ENCODE results near the gene PCSK6. TPM values are rescaled to one million over a fixed set of nuclear protein-coding genes. Genes with fewer than 3 reads are reported as not detected.

PCSK6 gene
- total RNA-seq, 1 experiment from 2014 or later, result 2.9 TPM

- no peak for DNase-seq (ENCODE audit: low spot score)
- no peaks in the 10 kb centered on the region for H3K9me3 Mint-ChIP-seq
- no peak overlapping the region for H3K4me3 Mint-ChIP-seq
- POLR2A ChIA-PET, result no interaction called here
- CTCF ChIA-PET, result interaction anchor here (0.6 to 1.1 kb wide), 2 partner anchors 104 to 118 kb away, joined by 3 read pairs; no protein-coding TSS in a partner anchor
- ATAC-seq, result no peak
- no peak overlapping the region for H3K27ac Mint-ChIP-seq
- H3K27me3 Mint-ChIP-seq (ENCODE audit: low read depth), result no peaks in the 10 kb centered on the region; the same call in 1 of the 2 replicates
- 0 out of 2 replicates have a peak, but pooled peaks cover 3% of the 10 kb centered on the region for H3K4me1 Mint-ChIP-seq
- TF ChIP-seq ARID4B (CRISPR knock-in tag; IDR thresholded peaks at IDR 0.05; ENCODE audit: borderline replicate concordance) (no peak), ZBTB21 (CRISPR knock-in tag; IDR thresholded peaks at IDR 0.05; ENCODE audit: borderline replicate concordance) (no peak), ZNF416 (CRISPR knock-in tag; IDR thresholded peaks at IDR 0.05) (no peak), ELF4 (CRISPR knock-in tag; IDR thresholded peaks at IDR 0.05; ENCODE audit: low read depth) (no peak), MAX (CRISPR knock-in tag; IDR thresholded peaks at IDR 0.05) (no peak), NR1H2 (CRISPR knock-in tag; IDR thresholded peaks at IDR 0.05) (no peak), ATF1 (CRISPR knock-in tag; IDR thresholded peaks at IDR 0.05) (no peak), RELA (CRISPR knock-in tag; IDR thresholded peaks at IDR 0.05; ENCODE audit: borderline replicate concordance) (no peak)
- no peaks in the 10 kb centered on the region for H3K36me3 Mint-ChIP-seq
Observed at GRCh38 chr15:101537483-101538080, 48.1 kb upstream of the PCSK6 start.

- no peak for ATAC-seq
- no peak overlapping the region for H3K4me3 Mint-ChIP-seq
- no peaks in the 10 kb centered on the region for H3K36me3 Mint-ChIP-seq
- H3K4me1 Mint-ChIP-seq, result 0 out of 2 replicates have a peak, but pooled peaks cover 3% of the 10 kb centered on the region
- H3K27ac Mint-ChIP-seq, result no peak overlapping the region
- H3K9me3 Mint-ChIP-seq, result no peaks in the 10 kb centered on the region
- no peaks in the 10 kb centered on the region; the same call in 1 of the 2 replicates for H3K27me3 Mint-ChIP-seq (ENCODE audit: low read depth)
- ChIA-PET POLR2A (no interaction called here), CTCF (interaction anchor here (0.6 to 1.1 kb wide), 2 partner anchors 105 to 118 kb away, joined by 3 read pairs; no protein-coding TSS in a partner anchor)
- DNase-seq (ENCODE audit: low spot score), result no peak
- TF ChIP-seq MAX (CRISPR knock-in tag; IDR thresholded peaks at IDR 0.05) (no peak), ETV6 (CRISPR knock-in tag; IDR thresholded peaks at IDR 0.05) (no peak), CTCF (IDR thresholded peaks at IDR 0.05) (no peak), TP53 (CRISPR knock-in tag; IDR thresholded peaks at IDR 0.05) (no peak), ZNF281 (CRISPR knock-in tag; IDR thresholded peaks at IDR 0.05) (no peak), SMAD4 (CRISPR knock-in tag; IDR thresholded peaks at IDR 0.05) (no peak), STAT6 (CRISPR knock-in tag; conservative IDR thresholded peaks at IDR 0.05; ENCODE audit: low read depth) (no peak), JAZF1 (CRISPR knock-in tag; IDR thresholded peaks at IDR 0.05) (no peak), NFE2L1 (CRISPR knock-in tag; IDR thresholded peaks at IDR 0.05) (no peak), AFF4 (CRISPR knock-in tag; IDR thresholded peaks at IDR 0.05; ENCODE audit: borderline replicate concordance) (no peak), SOX15 (CRISPR knock-in tag; IDR thresholded peaks at IDR 0.05) (no peak)
Observed at GRCh38 chr15:101536875-101537405, 47.4 kb upstream of the PCSK6 start.
